ENCODE data around the gene TSBP1.
A peak's percentile ranks its signal among the peaks of the same experiment; 100 is the strongest.
"Not testable (repeated sequence)": the region's sequence is repeated elsewhere in the genome, so short reads cannot be mapped to it uniquely, and the experiment has no call there.

TSBP1 gene

DNA sequence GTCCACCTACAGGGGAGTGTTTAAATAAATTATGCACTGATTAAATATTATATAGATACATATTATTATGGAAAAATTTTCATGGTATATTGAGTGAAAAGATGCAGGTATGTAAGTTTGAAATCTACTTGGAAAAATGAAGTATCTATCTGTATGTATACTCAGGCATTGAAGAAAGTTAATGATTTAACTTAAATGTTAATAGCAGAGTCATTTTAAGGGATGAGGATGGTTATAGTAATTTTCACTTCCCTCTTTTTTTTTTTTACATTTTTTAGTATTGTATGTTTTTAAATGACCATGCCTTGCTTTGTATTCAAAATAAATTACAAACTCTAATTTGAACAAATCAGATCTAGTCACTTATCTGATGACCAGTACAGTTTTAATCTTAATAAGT lies 104.7 kb downstream of the TSBP1 start:
- TF ChIP-seq, protein P1, sequence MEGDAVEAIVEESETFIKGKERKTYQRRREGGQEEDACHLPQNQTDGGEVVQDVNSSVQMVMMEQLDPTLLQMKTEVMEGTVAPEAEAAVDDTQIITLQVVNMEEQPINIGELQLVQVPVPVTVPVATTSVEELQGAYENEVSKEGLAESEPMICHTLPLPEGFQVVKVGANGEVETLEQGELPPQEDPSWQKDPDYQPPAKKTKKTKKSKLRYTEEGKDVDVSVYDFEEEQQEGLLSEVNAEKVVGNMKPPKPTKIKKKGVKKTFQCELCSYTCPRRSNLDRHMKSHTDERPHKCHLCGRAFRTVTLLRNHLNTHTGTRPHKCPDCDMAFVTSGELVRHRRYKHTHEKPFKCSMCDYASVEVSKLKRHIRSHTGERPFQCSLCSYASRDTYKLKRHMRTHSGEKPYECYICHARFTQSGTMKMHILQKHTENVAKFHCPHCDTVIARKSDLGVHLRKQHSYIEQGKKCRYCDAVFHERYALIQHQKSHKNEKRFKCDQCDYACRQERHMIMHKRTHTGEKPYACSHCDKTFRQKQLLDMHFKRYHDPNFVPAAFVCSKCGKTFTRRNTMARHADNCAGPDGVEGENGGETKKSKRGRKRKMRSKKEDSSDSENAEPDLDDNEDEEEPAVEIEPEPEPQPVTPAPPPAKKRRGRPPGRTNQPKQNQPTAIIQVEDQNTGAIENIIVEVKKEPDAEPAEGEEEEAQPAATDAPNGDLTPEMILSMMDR (conservative IDR thresholded peaks at IDR 0.05): no peak
- no peak overlapping the region for H3K27ac ChIP-seq

DNA sequence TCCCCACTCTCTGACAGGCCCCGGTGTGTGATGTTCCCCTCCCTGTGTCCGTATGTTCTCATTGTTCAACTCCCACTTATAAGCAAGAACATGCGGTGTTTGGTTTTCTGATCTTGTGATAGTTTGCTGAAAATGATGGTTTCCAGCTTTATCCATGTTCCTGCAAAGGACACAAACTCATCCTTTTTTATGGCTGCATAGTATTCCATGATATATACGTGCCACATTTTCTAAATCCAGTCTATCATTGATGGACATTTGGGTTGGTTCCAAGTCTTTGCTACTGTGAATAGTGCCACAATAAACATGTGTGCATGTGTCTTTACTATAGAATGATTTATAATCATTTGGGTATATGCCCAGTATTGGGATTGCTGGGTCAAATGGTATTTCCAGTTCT lies 114.4 kb downstream of the TSBP1 start:
- H3K27ac ChIP-seq: not testable (repeated sequence)

- TF ChIP-seq, protein P1 (conservative IDR thresholded peaks at IDR 0.05): no peak
- no peak overlapping the region for H3K27ac ChIP-seq
Measured at GRCh38 chr6:32255199-32256153, 116.2 kb downstream of the TSBP1 start.

GRCh38 chr6:32254761-32255198 lies 116.9 kb downstream of the TSBP1 start:
- TF ChIP-seq, protein P1 (conservative IDR thresholded peaks at IDR 0.05): no peak

GRCh38 chr6:32252331-32253009 lies 119.2 kb downstream of the TSBP1 start:
- TF ChIP-seq, protein P1 (conservative IDR thresholded peaks at IDR 0.05): no peak
- no peak overlapping the region for H3K27ac ChIP-seq

More at GRCh38 chr6:32254761-32255198, 116.9 kb downstream of the TSBP1 start:
- H3K27ac ChIP-seq: no peak overlapping the region

DNA sequence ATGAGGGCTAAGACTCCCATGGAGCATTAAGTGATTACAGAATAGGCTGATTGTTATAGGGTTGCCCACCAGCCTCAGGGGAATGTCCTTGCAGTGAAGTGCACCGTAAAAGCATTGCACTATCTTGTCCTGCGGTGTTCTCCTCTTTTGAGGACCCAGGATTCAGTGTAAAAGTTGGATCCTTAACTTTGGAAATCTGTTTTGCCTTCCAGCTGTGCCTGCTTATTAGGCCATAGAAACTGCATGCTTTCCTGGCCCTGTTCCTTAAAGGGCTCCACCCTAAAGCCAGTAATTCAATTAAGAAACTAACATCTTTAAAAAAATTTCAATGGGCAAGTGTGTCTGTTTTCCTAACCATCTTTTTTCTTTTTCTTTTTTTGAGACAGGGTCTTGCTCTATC lies 122.4 kb downstream of the TSBP1 start:
- H3K27ac ChIP-seq: no peak overlapping the region
- TF ChIP-seq, protein P1 (conservative IDR thresholded peaks at IDR 0.05): no peak

DNA sequence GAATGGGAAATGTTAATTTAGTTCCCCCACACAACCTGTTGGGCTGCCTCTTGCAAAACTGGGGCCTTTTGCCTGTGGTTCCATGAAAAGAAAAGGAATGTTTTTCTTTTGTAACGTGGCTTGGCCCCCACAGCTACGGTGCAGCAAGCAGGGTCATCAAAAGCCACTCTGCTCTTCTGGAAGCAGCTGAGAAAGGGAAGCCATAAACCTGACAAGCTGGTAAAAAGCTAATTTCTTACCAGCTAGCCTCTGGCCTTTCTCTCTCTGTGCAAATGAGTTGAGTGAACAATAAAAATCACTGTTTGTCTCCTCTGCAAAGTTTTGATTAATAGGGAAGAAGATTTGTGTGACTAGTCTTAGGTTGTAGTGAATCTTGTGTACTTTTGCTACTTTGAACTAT lies 124.3 kb downstream of the TSBP1 start:
- TF ChIP-seq, protein P1 (conservative IDR thresholded peaks at IDR 0.05): no peak
- peak overlapping the region; percentile 18; the same call in 1 of the 2 replicates for H3K27ac ChIP-seq
